ENCODE results near the gene HOXB1. TPM values are rescaled to one million over a fixed set of nuclear protein-coding genes. Genes with fewer than 3 reads are reported as not detected.

Gene HOXB1
- total and polyA plus RNA-seq, 7 experiments from 2014 or later: not detected

- Histone ChIP-seq H3K4me3 (ENCODE audit: low read length) (no peak overlapping the region), H3K9me3 (ENCODE audit: control insufficient read depth in 2 of 3, low read length in 3 of 3) (no peaks in the 10 kb centered on the region), H3K4me1 (ENCODE audit: control insufficient read depth in 2 of 2, insufficient read depth in 2 of 2, low read length in 2 of 2) (peaks cover 6 to 7% of the 10 kb centered on the region in 2 donors), H3K27me3 (ENCODE audit: control insufficient read depth in 2 of 2, insufficient read depth in 2 of 2, low read length in 2 of 2) (no peaks in the 10 kb centered on the region), H3K36me3 (ENCODE audit: control insufficient read depth in 2 of 3, insufficient read depth in 3 of 3, low read length in 3 of 3) (no peaks in the 10 kb centered on the region), H3K27ac (ENCODE audit: low read depth, low read length) (no peak overlapping the region)
- DNase-seq (no peak), ATAC-seq (no peak)
- H3K27ac Mint-ChIP-seq: peak overlapping the region in 1 of 9 donors; percentile 60
- H3K27me3 Mint-ChIP-seq: peaks cover 6 to 26% (median 21%) of the 10 kb centered on the region in 5 donors
- H3K4me1 Mint-ChIP-seq: peaks cover 0 to 54% (median 7%) of the 10 kb centered on the region in 7 donors
- H3K36me3 Mint-ChIP-seq: peaks cover 0 to 4% (median 0%) of the 10 kb centered on the region in 5 donors
- H3K9me3 Mint-ChIP-seq: no peaks in the 10 kb centered on the region
- H3K4me3 Mint-ChIP-seq: no peak overlapping the region
- ChIA-PET CTCF (interaction anchor here (3.3 kb wide), 1 partner anchor 102 kb away, joined by 18 read pairs; the partner anchor contains the start of gene HOXB5), POLR2A (no interaction called here)
- intact Hi-C loops (cut with micrococcal nuclease): loop anchor here in 1 of 2 donors (5.0 kb wide), 1 partner anchor 52 kb away; no protein-coding TSS in a partner anchor
These were observed 40.3 kb downstream of the HOXB1 start for GRCh38 chr17:48490451-48490892.

- H3K36me3 Mint-ChIP-seq: peaks cover 0 to 4% (median 0%) of the 10 kb centered on the region in 5 donors
- H3K4me1 ChIP-seq (ENCODE audit: control insufficient read depth in 2 of 2, insufficient read depth in 2 of 2, low read length in 2 of 2): peaks cover 6 to 7% of the 10 kb centered on the region in 2 donors
- no peak overlapping the region for H3K4me3 ChIP-seq (ENCODE audit: low read length)
These were observed 41.0 kb downstream of the HOXB1 start for GRCh38 chr17:48489781-48490180.

GRCh38 chr17:48488548-48489106, 42.2 kb downstream of the HOXB1 start:
- POLR2A ChIA-PET: interaction anchor here (0.6 kb wide), 1 partner anchor 34 kb away, joined by 3 read pairs; no protein-coding TSS in a partner anchor
- H3K36me3 ChIP-seq (ENCODE audit: control insufficient read depth in 2 of 3, insufficient read depth in 3 of 3, low read length in 3 of 3): no peaks in the 10 kb centered on the region
- intact Hi-C loops (cut with micrococcal nuclease): no loop called here
- no peak overlapping the region for H3K27ac ChIP-seq (ENCODE audit: low read depth, low read length)
- Mint-ChIP-seq H3K27me3 (peaks cover 0 to 20% (median 12%) of the 10 kb centered on the region in 5 donors), H3K4me1 (peaks cover 0 to 66% (median 7%) of the 10 kb centered on the region in 7 donors), H3K9me3 (no peaks in the 10 kb centered on the region), H3K4me3 (peak overlapping the region in 1 of 10 donors; percentile 69), H3K36me3 (peaks cover 0 to 4% (median 0%) of the 10 kb centered on the region in 5 donors), H3K27ac (peak overlapping the region in 2 of 9 donors; percentile 67 to 72)
- DNase-seq (no peak), ATAC-seq (no peak)
- no peaks in the 10 kb centered on the region for H3K9me3 ChIP-seq (ENCODE audit: control insufficient read depth in 2 of 3, low read length in 3 of 3)
- H3K27me3 ChIP-seq (ENCODE audit: control insufficient read depth in 2 of 2, insufficient read depth in 2 of 2, low read length in 2 of 2): no peaks in the 10 kb centered on the region
- H3K4me3 ChIP-seq (ENCODE audit: low read length): no peak overlapping the region
- CTCF ChIA-PET: no interaction called here
- peaks cover 6 to 7% of the 10 kb centered on the region in 2 donors for H3K4me1 ChIP-seq (ENCODE audit: control insufficient read depth in 2 of 2, insufficient read depth in 2 of 2, low read length in 2 of 2)

More at GRCh38 chr17:48489781-48490180, 41.0 kb downstream of the HOXB1 start:
- CTCF ChIA-PET: interaction anchor here (0.6 kb wide), 1 partner anchor 21 kb away, joined by 5 read pairs; no protein-coding TSS in a partner anchor
- Mint-ChIP-seq H3K4me1 (peaks cover 0 to 56% (median 7%) of the 10 kb centered on the region in 7 donors), H3K27ac (peak overlapping the region in 1 of 9 donors; percentile 7), H3K9me3 (no peaks in the 10 kb centered on the region), H3K27me3 (peaks cover 6 to 26% (median 21%) of the 10 kb centered on the region in 5 donors), H3K4me3 (no peak overlapping the region)
- DNase-seq: no peak
- Histone ChIP-seq H3K36me3 (ENCODE audit: control insufficient read depth in 2 of 3, insufficient read depth in 3 of 3, low read length in 3 of 3) (no peaks in the 10 kb centered on the region), H3K27me3 (ENCODE audit: control insufficient read depth in 2 of 2, insufficient read depth in 2 of 2, low read length in 2 of 2) (no peaks in the 10 kb centered on the region), H3K9me3 (ENCODE audit: control insufficient read depth in 2 of 3, low read length in 3 of 3) (no peaks in the 10 kb centered on the region), H3K27ac (ENCODE audit: low read depth, low read length) (no peak overlapping the region)
- ATAC-seq: no peak
- intact Hi-C loops (cut with micrococcal nuclease): loop anchor here in 1 of 2 donors (5.0 kb wide), 1 partner anchor 53 kb away; no protein-coding TSS in a partner anchor
- POLR2A ChIA-PET: no interaction called here

GRCh38 chr17:48487221-48487620, 43.6 kb downstream of the HOXB1 start:
- peaks cover 0 to 4% (median 0%) of the 10 kb centered on the region in 5 donors for H3K36me3 Mint-ChIP-seq
- no peak overlapping the region for H3K4me3 Mint-ChIP-seq
- H3K36me3 ChIP-seq (ENCODE audit: control insufficient read depth in 2 of 3, insufficient read depth in 3 of 3, low read length in 3 of 3): no peaks in the 10 kb centered on the region
- H3K4me3 ChIP-seq (ENCODE audit: low read length): no peak overlapping the region
- no peaks in the 10 kb centered on the region for H3K9me3 Mint-ChIP-seq
- no peak overlapping the region for H3K27ac Mint-ChIP-seq
- peaks cover 7 to 73% (median 13%) of the 10 kb centered on the region in 7 donors for H3K4me1 Mint-ChIP-seq
- no peaks in the 10 kb centered on the region for H3K9me3 ChIP-seq (ENCODE audit: control insufficient read depth in 2 of 3, low read length in 3 of 3)
- POLR2A ChIA-PET: no interaction called here
- H3K27me3 Mint-ChIP-seq: peaks cover 0 to 20% (median 12%) of the 10 kb centered on the region in 5 donors
- ATAC-seq (no peak), DNase-seq (no peak)
- H3K27ac ChIP-seq (ENCODE audit: low read depth, low read length): no peak overlapping the region
- H3K27me3 ChIP-seq (ENCODE audit: control insufficient read depth in 2 of 2, insufficient read depth in 2 of 2, low read length in 2 of 2): no peaks in the 10 kb centered on the region
- H3K4me1 ChIP-seq (ENCODE audit: control insufficient read depth in 2 of 2, insufficient read depth in 2 of 2, low read length in 2 of 2): no peaks in the 10 kb centered on the region
- intact Hi-C loops (cut with micrococcal nuclease): no loop called here
- CTCF ChIA-PET: interaction anchor here (0.6 to 1.3 kb wide), 4 partner anchors 22 to 151 kb away, joined by 3 read pairs; no protein-coding TSS in a partner anchor

GRCh38 chr17:48486557-48486956, 44.3 kb downstream of the HOXB1 start:
- DNase-seq: no peak
- POLR2A ChIA-PET: no interaction called here
- intact Hi-C loops (cut with micrococcal nuclease): no loop called here

GRCh38 chr17:48484850-48485249, 46.0 kb downstream of the HOXB1 start:
- intact Hi-C loops (cut with micrococcal nuclease): no loop called here
- Histone ChIP-seq H3K36me3 (ENCODE audit: control insufficient read depth in 2 of 3, insufficient read depth in 3 of 3, low read length in 3 of 3) (no peaks in the 10 kb centered on the region), H3K27me3 (ENCODE audit: control insufficient read depth in 2 of 2, insufficient read depth in 2 of 2, low read length in 2 of 2) (no peaks in the 10 kb centered on the region), H3K4me3 (ENCODE audit: low read length) (no peak overlapping the region), H3K9me3 (ENCODE audit: control insufficient read depth in 2 of 3, low read length in 3 of 3) (no peaks in the 10 kb centered on the region), H3K27ac (ENCODE audit: low read depth, low read length) (no peak overlapping the region), H3K4me1 (ENCODE audit: control insufficient read depth in 2 of 2, insufficient read depth in 2 of 2, low read length in 2 of 2) (no peaks in the 10 kb centered on the region)
- ATAC-seq (peak; percentile 46), DNase-seq (no peak)
- Mint-ChIP-seq H3K36me3 (peaks cover 0 to 4% (median 0%) of the 10 kb centered on the region in 5 donors), H3K27ac (no peak overlapping the region), H3K27me3 (peaks cover 0 to 9% (median 7%) of the 10 kb centered on the region in 5 donors), H3K4me3 (no peak overlapping the region), H3K4me1 (peaks cover 6 to 54% (median 12%) of the 10 kb centered on the region in 7 donors), H3K9me3 (no peaks in the 10 kb centered on the region)
- CTCF ChIA-PET: no interaction called here
- POLR2A ChIA-PET: interaction anchor here (0.6 kb wide), 1 partner anchor 374 kb away, joined by 5 read pairs; no protein-coding TSS in a partner anchor

More at GRCh38 chr17:48486557-48486956, 44.3 kb downstream of the HOXB1 start:
- Mint-ChIP-seq H3K27me3 (peaks cover 0 to 20% (median 12%) of the 10 kb centered on the region in 5 donors), H3K9me3 (no peaks in the 10 kb centered on the region), H3K4me1 (peaks cover 6 to 68% (median 12%) of the 10 kb centered on the region in 7 donors), H3K4me3 (no peak overlapping the region), H3K27ac (no peak overlapping the region), H3K36me3 (peaks cover 0 to 4% (median 0%) of the 10 kb centered on the region in 5 donors)
- H3K36me3 ChIP-seq (ENCODE audit: control insufficient read depth in 2 of 3, insufficient read depth in 3 of 3, low read length in 3 of 3): no peaks in the 10 kb centered on the region
- no peak overlapping the region for H3K4me3 ChIP-seq (ENCODE audit: low read length)
- CTCF ChIA-PET: interaction anchor here (0.6 to 1.3 kb wide), 3 partner anchors 23 to 132 kb away, joined by 3 read pairs; no protein-coding TSS in a partner anchor
- no peaks in the 10 kb centered on the region for H3K27me3 ChIP-seq (ENCODE audit: control insufficient read depth in 2 of 2, insufficient read depth in 2 of 2, low read length in 2 of 2)
- H3K27ac ChIP-seq (ENCODE audit: low read depth, low read length): no peak overlapping the region
- ATAC-seq: no peak
- H3K9me3 ChIP-seq (ENCODE audit: control insufficient read depth in 2 of 3, low read length in 3 of 3): no peaks in the 10 kb centered on the region
- H3K4me1 ChIP-seq (ENCODE audit: control insufficient read depth in 2 of 2, insufficient read depth in 2 of 2, low read length in 2 of 2): no peaks in the 10 kb centered on the region

Data from naive thymus-derived CD4-positive, alpha-beta T cell (primary cell).